Testis (tissue), 2 donors: Measurements from ENCODE around the gene SLC6A9.

Source experiments
- CTCF ChIP-seq, 3 experiments: fragments of 450-650 bp in 2 of 3; fragments of 200-600 bp in 1 of 3; sonication (generic) in 1 of 3; IDR thresholded peaks; one replicate each; pipeline ENCODE4 v1.5.1; 2016 to 2019; ENCODE audit warnings: antibody characterized with exemption in 3 of 3, mild to moderate bottlenecking in 2 of 3, moderate library complexity in 1 of 3
- POLR2A ChIP-seq: fragments of 450-650 bp; IDR thresholded peaks from one replicate; pipeline ENCODE4 v1.6.1; 2017; ENCODE audit warnings: antibody characterized with exemption, mild to moderate bottlenecking, moderate library complexity

- TF ChIP-seq CTCF (IDR thresholded peaks at IDR 0.05) (no peak), POLR2A (no peak)
These were observed 68.3 kb downstream of the SLC6A9 start for GRCh38 chr1:43963006-43963405.
